NCI-H2171 (cell line): ENCODE data around the gene OR52E8.

Source experiments
- DNase-seq: peaks from one replicate; lab custom pipeline; 2025; lab: John Stamatoyannopoulos, UW

Gene OR52E8

GRCh38 chr11:5857590-5857989, at the start of gene OR52E8:
Gene OR52E8, minus strand, starts transcription at chr11:5857690. Its CDS starts 0 bp downstream, at chr11:5857690.
- DNase-seq: no peak

GRCh38 chr11:5899534-5899933, 42.0 kb upstream of the OR52E8 start:
- no peak for DNase-seq

- DNase-seq: no peak
Observed at GRCh38 chr11:5892908-5893307, 35.4 kb upstream of the OR52E8 start, which contains the start of gene OR52E5. Gene OR52E5, plus strand, starts transcription at chr11:5893208. Its CDS starts 7,569 bp downstream, at chr11:5900777.

GRCh38 chr11:5891216-5891800, 33.8 kb upstream of the OR52E8 start:
- DNase-seq: no peak

GRCh38 chr11:5887661-5888060, 30.2 kb upstream of the OR52E8 start:
- DNase-seq: no peak

GRCh38 chr11:5887172-5887571, 29.7 kb upstream of the OR52E8 start:
- DNase-seq: no peak

- no peak for DNase-seq
Observed at GRCh38 chr11:5881756-5882155, 24.3 kb upstream of the OR52E8 start.

- DNase-seq: no peak
Observed at GRCh38 chr11:5880329-5880728, 22.8 kb upstream of the OR52E8 start, which contains the start of gene OR52E4. Gene OR52E4, plus strand, starts transcription at chr11:5880629. Its CDS starts 3,664 bp downstream, at chr11:5884293.

GRCh38 chr11:5878564-5878963, 21.1 kb upstream of the OR52E8 start:
- no peak for DNase-seq

- DNase-seq: no peak
Observed at GRCh38 chr11:5865826-5866225, 8.3 kb upstream of the OR52E8 start.

GRCh38 chr11:5851002-5851401, 6.5 kb downstream of the OR52E8 start:
- DNase-seq: no peak

- DNase-seq: no peak
Observed at GRCh38 chr11:5847711-5848110, 9.8 kb downstream of the OR52E8 start.

- DNase-seq: no peak
Observed at GRCh38 chr11:5846701-5847100, 10.8 kb downstream of the OR52E8 start.

GRCh38 chr11:5841797-5842196, 15.7 kb downstream of the OR52E8 start, which contains the start of gene OR52E6:
Gene OR52E6, minus strand, starts transcription at chr11:5841897. Its CDS starts 0 bp downstream, at chr11:5841897.
- DNase-seq: no peak

- no peak for DNase-seq
Observed at GRCh38 chr11:5837695-5838094, 19.8 kb downstream of the OR52E8 start.

- no peak for DNase-seq
Observed at GRCh38 chr11:5833446-5833845, 24.0 kb downstream of the OR52E8 start.

GRCh38 chr11:5831196-5831829, 26.2 kb downstream of the OR52E8 start:
- no peak for DNase-seq

- no peak for DNase-seq
Observed at GRCh38 chr11:5818245-5818886, 39.1 kb downstream of the OR52E8 start.

GRCh38 chr11:5815534-5815933, 42.0 kb downstream of the OR52E8 start:
- DNase-seq: no peak

- DNase-seq: no peak
Observed at GRCh38 chr11:5809905-5810795, 47.3 kb downstream of the OR52E8 start.

- DNase-seq: no peak
Observed at GRCh38 chr11:5809122-5809519, 48.4 kb downstream of the OR52E8 start.

GRCh38 chr11:5808500-5809121, 48.9 kb downstream of the OR52E8 start, which contains the start of gene OR52N2:
Gene OR52N2, plus strand, starts transcription at chr11:5808924. Its CDS starts 11,412 bp downstream, at chr11:5820336.
- peak; percentile 3 for DNase-seq
